ENCODE measurements around the gene TNP2. TPM values are rescaled to one million over a fixed set of nuclear protein-coding genes. Genes with fewer than 3 reads are reported as not detected.

The TNP2 gene
- total and polyA plus RNA-seq, 2 donors (not counting 3 experiments of a cell fraction or from before 2014, with no cell fraction given), result not detected

GRCh38 chr16:11277607-11278337 lies 8.6 kb upstream of the TNP2 start:
- TF ChIP-seq POLR2A (IDR thresholded peaks at IDR 0.05; ENCODE audit: low read depth, low read length), result no peak
- TF ChIP-seq POLR2AphosphoS5 (IDR thresholded peaks at IDR 0.05; ENCODE audit: insufficient read depth, low read depth, low read length), result no peak
- no peak for TF ChIP-seq GATA2 (IDR thresholded peaks at IDR 0.05; ENCODE audit: insufficient read depth, insufficient read length, low read depth, low read length)
- no peak for TF ChIP-seq MAX (IDR thresholded peaks at IDR 0.05; ENCODE audit: insufficient read depth, insufficient read length)
- no peak for TF ChIP-seq MYC (IDR thresholded peaks at IDR 0.05; ENCODE audit: low read depth, low read length)
- TF ChIP-seq JUN (IDR thresholded peaks at IDR 0.05; ENCODE audit: borderline replicate concordance, insufficient read depth, insufficient read length, low read depth), result no peak
- no peak for TF ChIP-seq CTCF (IDR thresholded peaks at IDR 0.05; ENCODE audit: extremely low read depth in 1 of 2, insufficient read depth in 1 of 2, low read depth in 1 of 2, low read length in 2 of 2)
- TF ChIP-seq EZH2 (IDR thresholded peaks at IDR 0.05; ENCODE audit: borderline replicate concordance, low read depth, low read length, severe bottlenecking), result no peak
- no peak for TF ChIP-seq FOS (IDR thresholded peaks at IDR 0.05; ENCODE audit: borderline replicate concordance, insufficient read depth, low read length)
- no peak overlapping the region for H3K27ac ChIP-seq (ENCODE audit: insufficient read depth, low read depth, low read length)
- ChIA-PET POLR2A (no interaction called here), CTCF (no interaction called here)
- no peak overlapping the region for H3K4me2 ChIP-seq (ENCODE audit: insufficient read depth, low read length)
- H3K4me1 ChIP-seq (ENCODE audit: control insufficient read depth, extremely low read depth, insufficient read depth, low read length), result no peaks in the 10 kb centered on the region
- no peaks in the 10 kb centered on the region for H3K9me1 ChIP-seq (replicated peaks; ENCODE audit: control insufficient read depth, extremely low read depth, insufficient read depth, low read length)
- no peak for FAIRE-seq
- no peaks in the 10 kb centered on the region for H4K20me1 ChIP-seq (replicated peaks; ENCODE audit: control insufficient read depth, extremely low read depth, insufficient read depth, low read length)
- no TSS peak for BruUV-seq (replicated peaks)
- H3K36me3 ChIP-seq (ENCODE audit: control insufficient read depth in 2 of 2, extremely low read depth in 1 of 2, insufficient read depth in 2 of 2, low read length in 2 of 2), result no peaks in the 10 kb centered on the region
- no peak for DNase-seq (ENCODE audit: low read depth, low spot score)
- no peaks in the 10 kb centered on the region for H3K9me3 ChIP-seq (replicated peaks; ENCODE audit: control insufficient read depth, insufficient read depth, low read length)
- H3K27me3 ChIP-seq (ENCODE audit: control insufficient read depth in 2 of 2, insufficient read depth in 2 of 2, low read length in 2 of 2), result no peaks in the 10 kb centered on the region
- H2AFZ ChIP-seq (ENCODE audit: low read depth, low read length), result no peak overlapping the region
- intact Hi-C loops (cut with micrococcal nuclease), result no loop called here
- dilution Hi-C loops (cut with MboI; ENCODE audit: extremely low pct_ligation_motif_present, low sequenced_read_pairs), result no loop called here
- H3K9ac ChIP-seq (replicated peaks; ENCODE audit: extremely low read depth, insufficient read depth, low read length), result no peak overlapping the region
- no peak overlapping the region for H3K4me3 ChIP-seq (replicated peaks in 1 of 3; ENCODE audit: insufficient read depth in 1 of 3, low read depth in 1 of 3, low read length in 3 of 3)
- H3K79me2 ChIP-seq (ENCODE audit: control insufficient read depth, insufficient read depth, low read length), result no peaks in the 10 kb centered on the region
